Measurements from ENCODE around the gene BAX. TPM values are rescaled to one million over a fixed set of nuclear protein-coding genes. Genes with fewer than 3 reads are reported as not detected.

BAX gene
- total and polyA plus RNA-seq, 2 of the 13 experiments (the other 11 are each of a cell fraction or from before 2014, with no cell fraction given), result 139 to 176 TPM

- TF ChIP-seq ZBTB7B (CRISPR knock-in tag; IDR thresholded peaks at IDR 0.05) (0 out of 2 replicates have a peak, but pooled peaks have one; percentile 26), RBM39 (IDR thresholded peaks at IDR 0.05; ENCODE audit: low read depth, low read length, poor library complexity, severe bottlenecking) (no peak), MAF1 (CRISPR knock-in tag; IDR thresholded peaks at IDR 0.05; ENCODE audit: borderline replicate concordance) (no peak), ZNF501 (CRISPR knock-in tag; IDR thresholded peaks at IDR 0.05) (no peak; the same call in 1 of the 2 replicates), HOXA7 (CRISPR knock-in tag; IDR thresholded peaks at IDR 0.05) (no peak), NR3C1 (CRISPR knock-in tag; IDR thresholded peaks at IDR 0.05) (no peak), ZNF256 (CRISPR knock-in tag; conservative IDR thresholded peaks at IDR 0.05) (no peak), BCL6 (CRISPR knock-in tag; IDR thresholded peaks at IDR 0.05) (peak; percentile 68; the same call in 1 of the 2 replicates), ZBTB8A (CRISPR knock-in tag; IDR thresholded peaks at IDR 0.05; ENCODE audit: borderline replicate concordance, low read depth) (no peak), HIVEP1 (CRISPR knock-in tag; IDR thresholded peaks at IDR 0.05) (no peak), RFX1 (IDR thresholded peaks at IDR 0.05) (no peak), LBX2 (CRISPR knock-in tag; IDR thresholded peaks at IDR 0.05; ENCODE audit: borderline replicate concordance) (no peak), ZBTB42 (CRISPR knock-in tag; IDR thresholded peaks at IDR 0.05) (0 out of 2 replicates have a peak, but pooled peaks have one; percentile 40), PLSCR1 (CRISPR knock-in tag; IDR thresholded peaks at IDR 0.05; ENCODE audit: borderline replicate concordance) (no peak), ZNF432 (CRISPR knock-in tag; IDR thresholded peaks at IDR 0.05; ENCODE audit: borderline replicate concordance) (no peak), ZNF839 (CRISPR knock-in tag; IDR thresholded peaks at IDR 0.05; ENCODE audit: borderline replicate concordance) (no peak), MEIS2 (CRISPR knock-in tag; IDR thresholded peaks at IDR 0.05) (peak; percentile 41; the same call in 1 of the 2 replicates), DNMT1 (CRISPR knock-in tag; IDR thresholded peaks at IDR 0.05) (no peak)
- TF ChIP-seq, protein P1, sequence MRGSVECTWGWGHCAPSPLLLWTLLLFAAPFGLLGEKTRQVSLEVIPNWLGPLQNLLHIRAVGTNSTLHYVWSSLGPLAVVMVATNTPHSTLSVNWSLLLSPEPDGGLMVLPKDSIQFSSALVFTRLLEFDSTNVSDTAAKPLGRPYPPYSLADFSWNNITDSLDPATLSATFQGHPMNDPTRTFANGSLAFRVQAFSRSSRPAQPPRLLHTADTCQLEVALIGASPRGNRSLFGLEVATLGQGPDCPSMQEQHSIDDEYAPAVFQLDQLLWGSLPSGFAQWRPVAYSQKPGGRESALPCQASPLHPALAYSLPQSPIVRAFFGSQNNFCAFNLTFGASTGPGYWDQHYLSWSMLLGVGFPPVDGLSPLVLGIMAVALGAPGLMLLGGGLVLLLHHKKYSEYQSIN (CRISPR knock-in tag; IDR thresholded peaks at IDR 0.05; ENCODE audit: borderline replicate concordance), result no peak
- TF ChIP-seq, protein P2, sequence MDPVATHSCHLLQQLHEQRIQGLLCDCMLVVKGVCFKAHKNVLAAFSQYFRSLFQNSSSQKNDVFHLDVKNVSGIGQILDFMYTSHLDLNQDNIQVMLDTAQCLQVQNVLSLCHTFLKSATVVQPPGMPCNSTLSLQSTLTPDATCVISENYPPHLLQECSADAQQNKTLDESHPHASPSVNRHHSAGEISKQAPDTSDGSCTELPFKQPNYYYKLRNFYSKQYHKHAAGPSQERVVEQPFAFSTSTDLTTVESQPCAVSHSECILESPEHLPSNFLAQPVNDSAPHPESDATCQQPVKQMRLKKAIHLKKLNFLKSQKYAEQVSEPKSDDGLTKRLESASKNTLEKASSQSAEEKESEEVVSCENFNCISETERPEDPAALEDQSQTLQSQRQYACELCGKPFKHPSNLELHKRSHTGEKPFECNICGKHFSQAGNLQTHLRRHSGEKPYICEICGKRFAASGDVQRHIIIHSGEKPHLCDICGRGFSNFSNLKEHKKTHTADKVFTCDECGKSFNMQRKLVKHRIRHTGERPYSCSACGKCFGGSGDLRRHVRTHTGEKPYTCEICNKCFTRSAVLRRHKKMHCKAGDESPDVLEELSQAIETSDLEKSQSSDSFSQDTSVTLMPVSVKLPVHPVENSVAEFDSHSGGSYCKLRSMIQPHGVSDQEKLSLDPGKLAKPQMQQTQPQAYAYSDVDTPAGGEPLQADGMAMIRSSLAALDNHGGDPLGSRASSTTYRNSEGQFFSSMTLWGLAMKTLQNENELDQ (CRISPR knock-in tag; IDR thresholded peaks at IDR 0.05; ENCODE audit: borderline replicate concordance), result no peak
- TF ChIP-seq, protein P3, sequence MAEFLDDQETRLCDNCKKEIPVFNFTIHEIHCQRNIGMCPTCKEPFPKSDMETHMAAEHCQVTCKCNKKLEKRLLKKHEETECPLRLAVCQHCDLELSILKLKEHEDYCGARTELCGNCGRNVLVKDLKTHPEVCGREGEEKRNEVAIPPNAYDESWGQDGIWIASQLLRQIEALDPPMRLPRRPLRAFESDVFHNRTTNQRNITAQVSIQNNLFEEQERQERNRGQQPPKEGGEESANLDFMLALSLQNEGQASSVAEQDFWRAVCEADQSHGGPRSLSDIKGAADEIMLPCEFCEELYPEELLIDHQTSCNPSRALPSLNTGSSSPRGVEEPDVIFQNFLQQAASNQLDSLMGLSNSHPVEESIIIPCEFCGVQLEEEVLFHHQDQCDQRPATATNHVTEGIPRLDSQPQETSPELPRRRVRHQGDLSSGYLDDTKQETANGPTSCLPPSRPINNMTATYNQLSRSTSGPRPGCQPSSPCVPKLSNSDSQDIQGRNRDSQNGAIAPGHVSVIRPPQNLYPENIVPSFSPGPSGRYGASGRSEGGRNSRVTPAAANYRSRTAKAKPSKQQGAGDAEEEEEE (CRISPR knock-in tag; IDR thresholded peaks at IDR 0.05; ENCODE audit: borderline replicate concordance), result peak; percentile 28; the same call in 1 of the 2 replicates
- TF ChIP-seq, protein P4, sequence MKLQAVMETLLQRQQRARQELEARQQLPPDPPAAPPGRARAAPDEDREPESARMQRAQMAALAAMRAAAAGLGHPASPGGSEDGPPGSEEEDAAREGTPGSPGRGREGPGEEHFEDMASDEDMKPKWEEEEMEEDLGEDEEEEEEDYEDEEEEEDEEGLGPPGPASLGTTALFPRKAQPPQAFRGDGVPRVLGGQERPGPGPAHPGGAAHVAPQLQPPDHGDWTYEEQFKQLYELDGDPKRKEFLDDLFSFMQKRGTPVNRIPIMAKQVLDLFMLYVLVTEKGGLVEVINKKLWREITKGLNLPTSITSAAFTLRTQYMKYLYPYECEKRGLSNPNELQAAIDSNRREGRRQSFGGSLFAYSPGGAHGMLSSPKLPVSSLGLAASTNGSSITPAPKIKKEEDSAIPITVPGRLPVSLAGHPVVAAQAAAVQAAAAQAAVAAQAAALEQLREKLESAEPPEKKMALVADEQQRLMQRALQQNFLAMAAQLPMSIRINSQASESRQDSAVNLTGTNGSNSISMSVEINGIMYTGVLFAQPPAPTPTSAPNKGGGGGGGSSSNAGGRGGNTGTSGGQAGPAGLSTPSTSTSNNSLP (IDR thresholded peaks at IDR 0.05; ENCODE audit: low read depth, low read length), result no peak
Observed at GRCh38 chr19:48907671-48908070, 47.0 kb upstream of the BAX start (continued).
